Lower lobe of right lung (tissue), 2 donors: Measurements from ENCODE around the gene LIPI. TPM values are rescaled to one million over a fixed set of nuclear protein-coding genes. Genes with fewer than 3 reads are reported as not detected.
"Not testable (repeated sequence)": the region's sequence is repeated elsewhere in the genome, so short reads cannot be mapped to it uniquely, and the experiment has no call there.

Source experiments
- ATAC-seq, 2 donors: fragments of 200-7000 bp; cut with Tn5 transposase; one replicate each; pipeline ENCODE4 v1.9.1; 2020 to 2022; ENCODE audit warnings: mild to moderate bottlenecking in 2 of 2, moderate library complexity in 2 of 2
- DNase-seq: peaks from one replicate; pipeline ENCODE4 v3.0.0-alpha.2; 2020
- H3K27ac ChIP-seq: fragments of 200-600 bp; one replicate; pipeline ENCODE4 v1.8.0; 2022
- H3K27me3 ChIP-seq: fragments of 200-600 bp; one replicate; pipeline ENCODE4 v1.8.0; 2022; ENCODE audit warnings: low read depth
- H3K36me3 ChIP-seq: fragments of 200-600 bp; one replicate; pipeline ENCODE4 v1.8.0; 2022; ENCODE audit warnings: mild to moderate bottlenecking
- H3K4me1 ChIP-seq: fragments of 200-600 bp; one replicate; pipeline ENCODE4 v1.8.0; 2022
- H3K4me3 ChIP-seq: fragments of 200-600 bp; one replicate; pipeline ENCODE4 v1.8.0; 2022; ENCODE audit warnings: mild to moderate bottlenecking
- H3K9me3 ChIP-seq: fragments of 200-600 bp; one replicate; pipeline ENCODE4 v1.8.0; 2022
- intact Hi-C: fragments of 100-400 bp; cut with DNase I; formaldehyde crosslinking; loops from one replicate; pipeline ENCODE4 v1.11.0; 2022
- total RNA-seq: library from RNA; stranded (reverse); fragmentation: NEBNext Ultra II Directional; extraction: Animal tissue kit (Norgen Biotek cat#: 25700); gene quantifications from one replicate; pipeline ENCODE4 v1.2.1, GENCODE V29; 2021
- TF ChIP-seq, protein P1 (sequence below): fragments of 200-600 bp; IDR thresholded peaks from one replicate; pipeline ENCODE4 v1.8.0; 2022; ENCODE audit warnings: antibody characterized with exemption, mild to moderate bottlenecking
- donor health status: DM: no; HTN: yes; CAD: no; lungs with severe emphysema.

Gene LIPI
- total RNA-seq, 1 donor from 2014 or later = not detected

DNA sequence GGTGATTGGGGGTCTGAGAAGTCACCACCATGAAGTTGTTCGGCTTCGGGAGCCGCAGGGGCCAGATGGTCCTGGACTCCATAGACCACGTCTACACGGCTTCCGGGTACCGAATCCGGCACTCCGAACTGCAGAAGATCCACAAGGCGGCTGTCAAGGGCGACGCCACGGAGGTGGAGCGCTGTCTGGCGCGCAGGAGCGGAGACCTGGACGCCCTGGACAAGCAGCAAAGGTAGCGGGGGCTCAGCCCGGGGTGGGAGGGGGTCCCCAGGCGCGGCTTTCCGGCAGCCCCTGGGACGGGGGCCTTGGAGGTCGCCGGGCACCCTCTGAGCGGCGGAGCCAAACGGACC lies 146.5 kb downstream of the LIPI start:
- Histone ChIP-seq H3K27me3 (no peaks in the 10 kb centered on the region), H3K27ac (no peak overlapping the region), H3K4me3 (no peak overlapping the region), H3K9me3 (no peaks in the 10 kb centered on the region), H3K36me3 (no peaks in the 10 kb centered on the region), H3K4me1 (no peaks in the 10 kb centered on the region)
- intact Hi-C loops = no loop called here
- peak in 1 of 2 donors; percentile 84 for ATAC-seq
- DNase-seq = no peak
- TF ChIP-seq, protein P1, sequence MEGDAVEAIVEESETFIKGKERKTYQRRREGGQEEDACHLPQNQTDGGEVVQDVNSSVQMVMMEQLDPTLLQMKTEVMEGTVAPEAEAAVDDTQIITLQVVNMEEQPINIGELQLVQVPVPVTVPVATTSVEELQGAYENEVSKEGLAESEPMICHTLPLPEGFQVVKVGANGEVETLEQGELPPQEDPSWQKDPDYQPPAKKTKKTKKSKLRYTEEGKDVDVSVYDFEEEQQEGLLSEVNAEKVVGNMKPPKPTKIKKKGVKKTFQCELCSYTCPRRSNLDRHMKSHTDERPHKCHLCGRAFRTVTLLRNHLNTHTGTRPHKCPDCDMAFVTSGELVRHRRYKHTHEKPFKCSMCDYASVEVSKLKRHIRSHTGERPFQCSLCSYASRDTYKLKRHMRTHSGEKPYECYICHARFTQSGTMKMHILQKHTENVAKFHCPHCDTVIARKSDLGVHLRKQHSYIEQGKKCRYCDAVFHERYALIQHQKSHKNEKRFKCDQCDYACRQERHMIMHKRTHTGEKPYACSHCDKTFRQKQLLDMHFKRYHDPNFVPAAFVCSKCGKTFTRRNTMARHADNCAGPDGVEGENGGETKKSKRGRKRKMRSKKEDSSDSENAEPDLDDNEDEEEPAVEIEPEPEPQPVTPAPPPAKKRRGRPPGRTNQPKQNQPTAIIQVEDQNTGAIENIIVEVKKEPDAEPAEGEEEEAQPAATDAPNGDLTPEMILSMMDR = no peak

DNA sequence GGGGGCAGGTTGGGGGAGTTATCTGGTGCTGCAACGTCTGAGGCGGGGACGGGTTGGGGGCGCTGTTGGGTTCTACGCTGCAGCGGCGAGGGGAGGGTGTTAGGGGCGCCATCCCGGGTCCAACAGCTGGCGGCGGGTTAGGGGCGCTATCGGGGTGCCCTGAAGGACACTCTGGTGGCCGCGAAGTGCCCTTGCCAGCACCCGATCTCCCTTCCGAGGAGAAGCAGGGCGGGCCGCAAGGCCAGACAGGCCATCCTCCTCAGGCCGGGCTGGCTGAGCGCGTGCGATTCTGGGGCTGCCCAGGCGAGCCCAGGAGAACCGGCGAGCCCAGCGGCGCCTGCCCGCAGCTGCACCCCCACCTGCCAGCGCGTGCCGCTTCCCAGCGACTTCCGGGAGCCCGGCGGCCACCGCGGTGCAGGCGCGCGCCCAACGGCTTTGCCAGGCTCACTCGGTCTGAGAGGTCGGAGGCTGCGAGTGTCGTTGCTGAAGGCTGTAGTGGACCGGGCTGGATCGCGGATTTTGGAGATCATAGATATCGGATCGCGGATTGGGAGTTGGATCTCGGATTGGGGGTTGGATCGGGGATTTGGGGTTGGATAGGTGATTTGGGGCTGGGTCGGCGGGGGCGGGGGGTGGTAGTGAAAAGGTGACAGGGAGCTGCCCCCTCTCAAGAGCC lies 147.0 kb downstream of the LIPI start:
- H3K9me3 ChIP-seq, H3K27me3 ChIP-seq, DNase-seq, H3K27ac ChIP-seq, intact Hi-C loops, H3K36me3 ChIP-seq, H3K4me3 ChIP-seq, H3K4me1 ChIP-seq: not testable (repeated sequence)
- ATAC-seq = peak in 1 of 2 donors; percentile 99

DNA sequence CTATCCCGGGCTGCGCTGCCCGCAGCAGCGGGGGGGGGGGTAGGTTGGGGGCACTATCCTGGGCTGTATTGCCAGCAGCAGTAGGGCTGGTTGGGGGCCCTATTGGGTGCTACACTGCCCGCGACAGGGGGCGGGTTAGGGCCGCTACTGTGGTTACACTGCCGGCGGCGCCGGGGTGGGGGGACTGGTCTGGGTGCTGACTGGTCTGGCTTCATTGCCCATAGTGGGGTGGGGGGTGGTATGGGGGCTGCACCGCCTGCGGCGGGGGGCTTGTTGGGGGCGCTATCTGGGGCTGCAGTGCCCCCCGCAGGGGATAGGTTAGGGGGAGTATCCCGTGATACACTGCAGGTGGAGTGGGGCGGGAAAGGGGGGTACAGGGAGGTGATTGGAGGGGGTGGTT lies 148.1 kb downstream of the LIPI start:
- H3K27me3 ChIP-seq, H3K4me1 ChIP-seq, DNase-seq, H3K27ac ChIP-seq, H3K4me3 ChIP-seq, H3K9me3 ChIP-seq, ATAC-seq, intact Hi-C loops, H3K36me3 ChIP-seq: not testable (repeated sequence)

DNA sequence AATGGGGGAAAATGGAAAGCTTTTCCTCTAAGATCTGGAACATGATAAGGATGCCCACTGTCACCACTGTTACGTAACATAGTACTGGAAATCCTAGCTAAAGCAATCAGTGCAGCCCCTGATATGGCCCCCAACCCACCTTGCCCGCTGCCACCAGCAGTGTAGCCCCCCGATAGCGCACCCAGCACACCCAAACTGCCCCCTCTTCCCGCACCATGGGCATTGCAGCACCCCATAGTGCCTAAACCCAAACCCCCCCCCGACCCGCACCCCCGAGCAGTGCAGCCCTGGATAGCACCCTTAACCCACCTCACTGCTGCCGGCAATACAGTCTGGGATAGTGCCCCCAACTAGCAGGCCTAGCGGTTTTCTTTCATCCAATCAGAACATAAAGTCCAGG lies 148.9 kb downstream of the LIPI start:
- ATAC-seq, intact Hi-C loops, H3K4me1 ChIP-seq, H3K4me3 ChIP-seq, H3K27me3 ChIP-seq, H3K27ac ChIP-seq, H3K9me3 ChIP-seq, H3K36me3 ChIP-seq, DNase-seq: not testable (repeated sequence)

DNA sequence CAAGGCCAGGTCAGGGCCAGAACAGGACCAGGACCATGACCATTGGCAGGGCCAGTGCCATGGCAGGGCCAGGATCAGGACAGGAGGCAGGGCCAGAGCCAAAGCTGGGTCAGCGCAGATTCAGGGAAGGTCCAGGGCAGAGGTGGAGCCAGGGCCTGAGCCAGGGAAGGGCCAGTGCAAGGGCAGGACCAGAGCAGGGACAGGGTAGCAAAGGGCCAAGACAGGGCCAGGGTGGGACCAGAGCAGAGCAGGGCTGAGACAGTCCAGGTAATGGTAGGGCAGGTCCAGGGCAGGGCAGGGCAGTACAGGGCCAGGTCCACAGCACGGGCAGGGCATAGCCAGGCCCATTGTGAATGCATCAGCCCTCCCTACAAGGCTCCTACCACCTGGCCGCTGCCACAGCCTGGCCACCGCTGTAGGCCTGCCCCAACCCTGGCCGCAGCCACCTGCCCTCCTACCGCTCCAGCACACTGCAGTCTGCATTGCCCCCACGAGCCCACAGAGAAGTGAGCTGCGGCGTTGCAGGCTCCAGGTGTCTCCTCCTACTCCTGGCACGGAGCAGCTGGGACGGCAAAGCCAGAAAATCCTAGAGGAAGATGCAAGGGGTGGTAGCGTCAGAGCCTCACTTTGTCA lies 151.6 kb downstream of the LIPI start:
- H3K27ac ChIP-seq, H3K4me1 ChIP-seq, intact Hi-C loops, H3K27me3 ChIP-seq, H3K9me3 ChIP-seq, H3K36me3 ChIP-seq, H3K4me3 ChIP-seq: not testable (repeated sequence)
- DNase-seq (peak; percentile 42), ATAC-seq (peak; percentile 2 to 29)

Other genes with a start within 250 kb of the LIPI start
- 2.6 TPM for gene RBM11, start 5.2 kb upstream of the LIPI start, total RNA-seq
- gene HSPA13, start 172.2 kb upstream of the LIPI start, total RNA-seq = 19.0 TPM